DOHH2 (cell line): ENCODE results near the gene SLC9A8.
"Not testable (repeated sequence)": the region's sequence is repeated elsewhere in the genome, so short reads cannot be mapped to it uniquely, and the experiment has no call there.

Source experiments
- H3F3A ChIP-seq: fragments of 200-600 bp; sonication (generic), shearing (Covaris generic); 2 replicates; pipeline ENCODE4 v1.6.0; 2016; ENCODE audit warnings: antibody characterized with exemption, mild to moderate bottlenecking; ENCODE audit not compliant: control insufficient read depth, insufficient read depth
- H3K27ac ChIP-seq: fragments of 200-600 bp; sonication (generic); 2 replicates; pipeline ENCODE4 v1.5.1; 2014; ENCODE audit warnings: low read depth, mild to moderate bottlenecking, low read length, moderate library complexity
- H3K27me3 ChIP-seq: fragments of 200-600 bp; sonication (generic); 2 replicates; pipeline ENCODE4 v1.6.1; 2014; ENCODE audit warnings: mild to moderate bottlenecking, low read length, mixed read lengths; ENCODE audit not compliant: control insufficient read depth
- H3K36me3 ChIP-seq: fragments of 200-600 bp; sonication (generic); 2 replicates; pipeline ENCODE4 v1.6.1; 2014; ENCODE audit warnings: mild to moderate bottlenecking, low read length, moderate library complexity, mixed read lengths; ENCODE audit not compliant: control insufficient read depth
- H3K4me1 ChIP-seq: fragments of 200-600 bp; sonication (generic); 2 replicates; pipeline ENCODE4 v1.6.1; 2014; ENCODE audit warnings: mild to moderate bottlenecking, low read length, mixed read lengths; ENCODE audit not compliant: control insufficient read depth
- H3K4me2 ChIP-seq: fragments of 200-600 bp; sonication (generic); 2 replicates; pipeline ENCODE4 v1.6.0; 2014; ENCODE audit warnings: mild to moderate bottlenecking, low read length, moderate library complexity
- H3K4me3 ChIP-seq: fragments of 200-600 bp; sonication (generic); 2 replicates; pipeline ENCODE4 v1.5.1; 2014; ENCODE audit warnings: mild to moderate bottlenecking, low read length, mixed read lengths
- H3K79me2 ChIP-seq: fragments of 200-600 bp; sonication (generic); 2 replicates; pipeline ENCODE4 v1.6.1; 2014; ENCODE audit warnings: mild to moderate bottlenecking, low read length, mixed read lengths; ENCODE audit not compliant: control insufficient read depth
- H3K9me2 ChIP-seq: fragments of 200-600 bp; sonication (generic); replicated peaks from 2 replicates; pipeline ENCODE4 v1.6.1; 2014; ENCODE audit warnings: mild to moderate bottlenecking, low read length, mixed read lengths; ENCODE audit not compliant: control insufficient read depth
- H3K9me3 ChIP-seq: fragments of 200-600 bp; sonication (generic); 2 replicates; pipeline ENCODE4 v1.6.1; 2014; ENCODE audit warnings: antibody characterized with exemption, low read length, mixed read lengths; ENCODE audit not compliant: control insufficient read depth, insufficient read depth
- H4K20me1 ChIP-seq: fragments of 200-600 bp; sonication (generic); 2 replicates; pipeline ENCODE4 v1.6.0; 2014; ENCODE audit warnings: low read depth, mild to moderate bottlenecking, antibody characterized with exemption, low read length, moderate library complexity; ENCODE audit not compliant: control insufficient read depth, insufficient read depth
- CTCF ChIP-seq: fragments of 200-600 bp; sonication (generic); IDR thresholded peaks from one replicate; pipeline ENCODE4 v1.5.1; 2014; ENCODE audit warnings: antibody characterized with exemption, mild to moderate bottlenecking, low read depth, low read length; ENCODE audit not compliant: poor library complexity, severe bottlenecking
- EZH2phosphoT487 ChIP-seq: fragments of 200-600 bp; sonication (generic); IDR thresholded peaks from 2 replicates; pipeline ENCODE4 v1.6.1; 2017; ENCODE audit warnings: borderline replicate concordance, mild to moderate bottlenecking, antibody characterized with exemption, low read length, moderate library complexity, mixed read lengths

Gene SLC9A8

GRCh38 chr20:49893242-49894072, 80.8 kb downstream of the SLC9A8 start:
- Histone ChIP-seq H3K36me3 (peaks cover 2% of the 10 kb centered on the region; the same call in 1 of the 2 replicates), H3K9me3 (no peaks in the 10 kb centered on the region), H3K4me1 (peaks cover 11% of the 10 kb centered on the region), H3F3A (peaks cover 3% of the 10 kb centered on the region; the same call in 1 of the 2 replicates), H3K4me3 (no peak overlapping the region), H3K27me3 (no peaks in the 10 kb centered on the region), H3K27ac (no peak overlapping the region), H3K79me2 (no peaks in the 10 kb centered on the region), H3K9me2 (no peaks in the 10 kb centered on the region), H4K20me1 (no peaks in the 10 kb centered on the region), H3K4me2 (peak overlapping the region; percentile 9; the same call in 1 of the 2 replicates)
- no peak for TF ChIP-seq CTCF
- no peak for TF ChIP-seq EZH2phosphoT487

- peaks cover 3% of the 10 kb centered on the region; the same call in 1 of the 2 replicates for H3F3A ChIP-seq
- no peak overlapping the region for H3K4me3 ChIP-seq
- no peaks in the 10 kb centered on the region for H4K20me1 ChIP-seq
- H3K9me2 ChIP-seq: no peaks in the 10 kb centered on the region
- peak overlapping the region; percentile 9; the same call in 1 of the 2 replicates for H3K4me2 ChIP-seq
- H3K4me1 ChIP-seq: peaks cover 6% of the 10 kb centered on the region
- no peaks in the 10 kb centered on the region for H3K36me3 ChIP-seq
- TF ChIP-seq CTCF (no peak), EZH2phosphoT487 (no peak)
- H3K79me2 ChIP-seq: no peaks in the 10 kb centered on the region
- H3K9me3 ChIP-seq: no peaks in the 10 kb centered on the region
- H3K27ac ChIP-seq: no peak overlapping the region
- H3K27me3 ChIP-seq: no peaks in the 10 kb centered on the region
Observed at GRCh38 chr20:49894073-49894470, 81.4 kb downstream of the SLC9A8 start.

GRCh38 chr20:49895474-49896093, 83.0 kb downstream of the SLC9A8 start:
- not testable (repeated sequence) for H4K20me1 ChIP-seq, H3F3A ChIP-seq, H3K4me1 ChIP-seq, H3K4me2 ChIP-seq, H3K36me3 ChIP-seq, H3K27ac ChIP-seq, H3K9me3 ChIP-seq, H3K27me3 ChIP-seq, H3K79me2 ChIP-seq, H3K9me2 ChIP-seq, H3K4me3 ChIP-seq

GRCh38 chr20:49896204-49896603, 83.6 kb downstream of the SLC9A8 start:
- Histone ChIP-seq H3F3A (peaks cover 3% of the 10 kb centered on the region; the same call in 1 of the 2 replicates), H3K9me2 (no peaks in the 10 kb centered on the region), H4K20me1 (no peaks in the 10 kb centered on the region), H3K79me2 (no peaks in the 10 kb centered on the region), H3K4me3 (no peak overlapping the region), H3K9me3 (no peaks in the 10 kb centered on the region), H3K27me3 (no peaks in the 10 kb centered on the region), H3K27ac (no peak overlapping the region), H3K4me1 (peaks cover 6% of the 10 kb centered on the region), H3K4me2 (no peak overlapping the region), H3K36me3 (no peaks in the 10 kb centered on the region)
- TF ChIP-seq CTCF (no peak), EZH2phosphoT487 (no peak)
